Keratinocyte (primary cell): Measurements from ENCODE around the gene PSMD6.

Experiments
- EZH2 ChIP-seq: IDR thresholded peaks from one replicate; pipeline ENCODE4 v1.6.1; 2012; ENCODE audit warnings: inconsistent platforms, mild to moderate bottlenecking, low read length, moderate library complexity
- TF ChIP-seq, protein P1 (sequence below), 3 experiments: IDR thresholded peaks in 1 of 3; conservative IDR thresholded peaks in 1 of 3; optimal IDR thresholded peaks in 1 of 3; 2 replicates in 2 of 3; 3 replicates in 1 of 3; pipeline versions ENCODE3 to v1.5.1; 2011; ENCODE audit warnings: low read length in 3 of 3, mild to moderate bottlenecking in 3 of 3, moderate library complexity in 2 of 3, control low read depth in 1 of 3, inconsistent platforms in 1 of 3; ENCODE audit not compliant: insufficient read depth in 2 of 3; ENCODE audit errors: extremely low read depth in 1 of 3

DNA sequence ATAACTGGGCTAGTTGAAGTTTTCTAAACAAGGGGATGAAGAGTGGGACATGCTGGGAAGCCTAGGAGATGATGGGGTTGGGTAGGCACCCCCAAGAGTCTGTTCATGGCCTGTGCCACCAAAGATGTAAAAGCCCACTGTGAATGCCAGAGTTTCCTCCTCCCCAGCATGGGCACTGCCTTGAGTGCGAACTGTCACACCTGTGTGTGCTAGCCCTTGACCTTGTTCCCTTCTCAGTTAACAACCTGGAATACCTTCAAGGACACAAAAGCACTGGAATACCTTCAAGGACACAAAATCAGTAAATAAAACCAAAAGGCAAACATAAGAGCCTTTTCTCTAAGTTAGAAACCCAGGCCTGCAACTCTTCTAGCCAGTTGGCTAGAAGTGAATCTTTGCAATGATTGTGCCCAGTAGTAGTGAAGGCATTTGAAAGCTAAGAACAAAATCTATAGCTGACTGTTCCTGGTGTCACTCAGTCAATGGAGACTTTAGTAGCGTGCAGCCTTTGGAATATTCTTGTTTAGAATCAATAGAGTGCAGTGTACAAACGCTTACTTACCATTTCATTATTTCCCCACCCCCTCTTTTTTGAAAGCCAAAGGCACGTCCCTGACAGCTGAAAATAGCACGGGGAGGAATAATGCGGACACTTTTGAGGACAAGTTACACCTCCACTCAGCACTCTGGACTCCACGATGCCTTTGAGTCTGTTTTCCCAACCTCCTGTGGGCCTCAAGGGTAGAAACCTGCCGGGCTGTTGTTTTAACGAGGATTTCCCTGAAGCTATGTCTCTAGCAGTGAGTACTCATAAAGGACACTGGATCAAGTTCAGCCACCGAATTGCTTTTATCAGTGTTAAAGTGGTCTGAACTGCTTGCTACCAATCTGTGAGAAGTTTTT lies 24.2 kb downstream of the PSMD6 start:
- TF ChIP-seq, protein P1, sequence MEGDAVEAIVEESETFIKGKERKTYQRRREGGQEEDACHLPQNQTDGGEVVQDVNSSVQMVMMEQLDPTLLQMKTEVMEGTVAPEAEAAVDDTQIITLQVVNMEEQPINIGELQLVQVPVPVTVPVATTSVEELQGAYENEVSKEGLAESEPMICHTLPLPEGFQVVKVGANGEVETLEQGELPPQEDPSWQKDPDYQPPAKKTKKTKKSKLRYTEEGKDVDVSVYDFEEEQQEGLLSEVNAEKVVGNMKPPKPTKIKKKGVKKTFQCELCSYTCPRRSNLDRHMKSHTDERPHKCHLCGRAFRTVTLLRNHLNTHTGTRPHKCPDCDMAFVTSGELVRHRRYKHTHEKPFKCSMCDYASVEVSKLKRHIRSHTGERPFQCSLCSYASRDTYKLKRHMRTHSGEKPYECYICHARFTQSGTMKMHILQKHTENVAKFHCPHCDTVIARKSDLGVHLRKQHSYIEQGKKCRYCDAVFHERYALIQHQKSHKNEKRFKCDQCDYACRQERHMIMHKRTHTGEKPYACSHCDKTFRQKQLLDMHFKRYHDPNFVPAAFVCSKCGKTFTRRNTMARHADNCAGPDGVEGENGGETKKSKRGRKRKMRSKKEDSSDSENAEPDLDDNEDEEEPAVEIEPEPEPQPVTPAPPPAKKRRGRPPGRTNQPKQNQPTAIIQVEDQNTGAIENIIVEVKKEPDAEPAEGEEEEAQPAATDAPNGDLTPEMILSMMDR (optimal IDR thresholded peaks at IDR 0.05 in 1 of 3, IDR thresholded peaks at IDR 0.05 in 1 of 3, conservative IDR thresholded peaks at IDR 0.05 in 1 of 3; ENCODE audit: extremely low read depth in 1 of 3, insufficient read depth in 2 of 3, low read length in 3 of 3) = no peak
- no peak for TF ChIP-seq EZH2
